ENCODE data around the gene CNGA3.

Gene CNGA3

GRCh38 chr2:98444436-98445176 lies 98.3 kb downstream of the CNGA3 start, which contains the start of gene INPP4A:
TSS of gene INPP4A (plus strand) at chr2:98444858. CDS start at chr2:98520049, 75,191 bp downstream.
- peak; percentile 34; the same call in 1 of the 2 replicates for TF ChIP-seq CTCF (IDR thresholded peaks at IDR 0.05)

GRCh38 chr2:98445177-98445682 lies 99.0 kb downstream of the CNGA3 start:
- no peak for TF ChIP-seq CTCF (IDR thresholded peaks at IDR 0.05)

- no peak for TF ChIP-seq CTCF (IDR thresholded peaks at IDR 0.05)
Observed at GRCh38 chr2:98445683-98446581, 99.7 kb downstream of the CNGA3 start.

- no peak for TF ChIP-seq CTCF (IDR thresholded peaks at IDR 0.05)
Observed at GRCh38 chr2:98446850-98447249, 100.6 kb downstream of the CNGA3 start.

All from LNCAP (cell line).